B cell (primary cell): ENCODE results near the gene H19.

ENCODE experiments used
- CTCF ChIP-seq: fragments of 200-600 bp; IDR thresholded peaks from one replicate; pipeline ENCODE4 v1.8.0; 2022; ENCODE audit warnings: antibody characterized with exemption, mild to moderate bottlenecking
- EZH2 ChIP-seq: IDR thresholded peaks from 2 replicates; pipeline ENCODE4 v1.6.1; 2012; ENCODE audit warnings: borderline replicate concordance, low read depth, mild to moderate bottlenecking, moderate library complexity, low read length; ENCODE audit not compliant: insufficient read depth, poor library complexity, severe bottlenecking

GRCh38 chr11:1969776-1970175 lies 27.9 kb downstream of the H19 start:
- TF ChIP-seq CTCF: no peak
- no peak for TF ChIP-seq EZH2
